Fibroblast of skin of back (primary cell): ENCODE data around the gene ATP23. TPM values are rescaled to one million over a fixed set of nuclear protein-coding genes. Genes with fewer than 3 reads are reported as not detected.
A peak's percentile ranks its signal among the peaks of the same experiment; 100 is the strongest.

Experiments used
- DNase-seq: peaks from one replicate; pipeline ENCODE4 v3.0.0-alpha.2; 2013
- polyA plus RNA-seq, 2 experiments: library from polyadenylated mRNA; unstranded; fragments of 120-200 nt; gene quantifications; one replicate each; pipeline ENCODE4 v1.2.1, GENCODE V29; 2013; ENCODE audit not compliant: insufficient read length in 2 of 2

Gene ATP23, protein sequence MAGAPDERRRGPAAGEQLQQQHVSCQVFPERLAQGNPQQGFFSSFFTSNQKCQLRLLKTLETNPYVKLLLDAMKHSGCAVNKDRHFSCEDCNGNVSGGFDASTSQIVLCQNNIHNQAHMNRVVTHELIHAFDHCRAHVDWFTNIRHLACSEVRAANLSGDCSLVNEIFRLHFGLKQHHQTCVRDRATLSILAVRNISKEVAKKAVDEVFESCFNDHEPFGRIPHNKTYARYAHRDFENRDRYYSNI
- 7.3 TPM for polyA plus RNA-seq (2013, experiment 1 of 2; ENCODE audit: insufficient read length)
- 5.8 TPM for polyA plus RNA-seq (2013, experiment 2 of 2; ENCODE audit: insufficient read length)

- DNase-seq, result peak; percentile 83
These were observed at the start of gene ATP23 for GRCh38 chr12:57941165-57941894. ATP23 (plus strand) TSS chr12:57941567; CDS start chr12:57941702, 135 bp downstream.

GRCh38 chr12:57892232-57892972, 49.0 kb upstream of the ATP23 start:
- no peak for DNase-seq

DNA sequence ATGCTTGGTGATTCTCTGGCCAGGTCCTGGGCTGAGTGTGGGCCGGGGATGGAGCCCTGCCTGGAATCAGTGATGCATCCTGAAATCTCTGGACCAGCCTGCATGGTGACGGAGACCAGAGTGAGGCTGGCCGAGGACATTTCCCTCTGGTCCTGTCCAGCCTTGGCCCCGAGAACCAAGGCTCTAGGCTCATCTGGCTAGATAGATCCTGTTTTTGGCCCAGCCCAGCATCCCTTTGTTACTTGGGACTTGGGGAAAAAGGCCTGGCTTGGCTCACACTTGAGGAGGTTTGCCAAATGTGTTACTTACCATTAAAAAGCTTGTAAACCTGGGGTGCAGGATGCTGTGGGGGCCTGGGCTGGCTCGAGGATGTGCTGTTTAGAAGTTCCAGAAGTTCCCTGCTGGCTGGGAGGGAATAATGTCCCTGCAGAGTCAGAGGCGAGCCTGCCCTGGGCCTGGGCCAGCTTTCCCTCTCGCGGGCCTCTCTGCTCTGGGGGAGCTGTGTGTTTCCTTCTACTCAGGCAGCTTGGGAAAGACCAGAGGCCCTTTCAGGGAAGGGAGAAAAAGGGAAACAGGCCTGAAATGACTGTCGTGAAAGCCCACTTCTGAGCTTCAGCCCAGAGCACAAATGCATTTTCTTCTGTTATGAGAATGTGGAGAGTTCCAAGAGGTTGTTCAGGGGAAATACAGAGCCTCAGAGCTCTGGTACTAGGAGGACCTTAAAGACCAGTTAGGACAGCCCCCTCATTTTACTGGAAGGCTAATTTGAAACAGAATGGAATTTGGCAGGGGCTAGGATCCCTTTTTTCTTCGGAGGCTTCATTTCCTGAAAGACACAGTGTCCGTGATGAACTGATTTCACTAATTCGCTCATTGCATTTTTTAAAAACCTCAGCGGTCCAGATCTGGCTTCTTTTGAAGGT, 47.7 kb upstream of the ATP23 start:
- peak; percentile 90 for DNase-seq

- no peak for DNase-seq
These were observed 46.7 kb upstream of the ATP23 start for GRCh38 chr12:57894399-57895292.

- DNase-seq, result no peak
These were observed 45.8 kb upstream of the ATP23 start for GRCh38 chr12:57895389-57896114.

DNA sequence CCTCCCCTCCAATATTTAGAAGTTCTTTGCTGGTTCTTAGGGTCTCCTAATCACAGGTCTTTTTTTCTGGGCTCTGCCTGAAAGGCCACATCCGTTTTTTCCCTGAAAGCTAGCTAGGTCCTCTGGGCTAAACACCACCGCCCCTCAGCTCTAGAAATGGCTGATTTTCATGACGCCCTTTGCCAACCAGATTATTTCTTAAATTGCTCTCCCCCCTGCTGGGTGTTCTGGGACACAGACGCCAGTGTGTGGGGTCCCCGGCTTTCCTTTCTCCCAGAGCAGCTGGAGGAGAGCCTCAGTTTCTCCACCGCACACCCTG, 45.3 kb upstream of the ATP23 start:
- peak; percentile 51 for DNase-seq

DNA sequence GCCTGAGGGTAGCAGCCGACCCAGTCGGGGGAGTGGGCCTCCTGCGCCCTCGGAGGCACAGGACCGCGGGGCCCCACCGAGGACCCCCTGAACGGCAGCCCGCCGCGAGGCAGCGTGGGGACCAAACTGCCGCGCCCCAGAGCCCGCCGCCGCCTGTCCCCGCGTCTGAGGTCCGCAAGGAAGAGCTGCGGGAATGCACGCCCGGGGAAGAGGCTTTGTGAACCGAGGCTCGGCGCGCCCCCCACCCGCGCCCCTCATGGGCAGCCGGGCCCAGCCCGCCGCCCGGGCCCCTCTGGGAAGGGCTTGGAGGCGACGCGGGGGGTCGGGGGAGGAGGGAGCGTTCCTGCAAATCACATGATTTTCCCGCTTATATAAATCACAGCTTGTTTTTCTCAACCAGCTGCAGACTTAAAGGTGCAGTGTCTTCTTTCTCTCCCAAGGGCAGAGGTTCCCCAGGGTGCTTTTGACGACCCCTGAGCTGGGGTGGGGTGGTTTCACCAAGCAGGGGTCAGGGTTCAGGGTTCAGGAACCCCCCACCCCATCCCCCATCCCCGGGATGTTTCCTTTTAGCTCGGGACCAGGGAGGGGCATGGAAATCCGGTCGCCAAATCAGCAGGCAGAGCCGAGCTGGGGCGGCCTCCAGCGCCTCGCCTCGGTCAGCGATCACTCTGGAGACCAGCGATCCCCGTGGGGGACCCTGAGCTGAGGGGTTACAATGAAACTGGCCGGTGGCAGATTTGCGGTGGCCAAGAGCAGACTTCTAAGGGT, 44.7 kb upstream of the ATP23 start:
- peak; percentile 72 for DNase-seq

DNA sequence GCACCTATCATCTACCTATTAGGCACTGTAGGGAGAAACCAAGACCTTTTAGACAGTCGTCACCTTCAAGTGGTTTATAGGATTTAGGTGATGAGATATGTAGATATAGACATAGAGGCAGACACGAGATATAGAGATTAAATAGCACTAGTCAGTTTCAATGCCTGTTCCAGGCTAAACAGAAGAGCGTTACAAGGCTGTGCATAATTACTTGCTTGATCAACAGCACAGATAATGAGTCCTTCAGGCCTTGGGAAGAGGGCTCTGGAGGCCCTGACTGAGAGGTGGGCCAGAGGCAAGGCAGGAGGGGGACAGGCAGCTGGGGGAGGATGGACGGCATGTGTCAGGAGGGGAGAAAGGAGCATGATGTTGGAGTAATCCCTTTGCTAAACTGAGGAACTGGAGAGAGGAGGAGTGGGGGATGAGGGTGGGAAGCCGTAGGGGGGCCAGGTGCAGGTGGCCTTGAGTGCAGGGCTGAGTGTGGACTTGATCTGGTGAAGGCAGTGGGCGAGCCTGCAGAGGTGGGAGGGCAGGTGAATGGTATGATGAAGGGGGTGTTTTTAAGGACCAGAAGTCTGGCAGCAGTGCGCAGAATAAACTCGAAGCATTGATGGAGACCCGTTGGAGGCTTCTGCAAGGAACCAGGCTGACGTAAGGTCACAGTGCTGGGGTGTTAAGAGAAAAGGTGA, 43.9 kb upstream of the ATP23 start:
- no peak for DNase-seq

DNA sequence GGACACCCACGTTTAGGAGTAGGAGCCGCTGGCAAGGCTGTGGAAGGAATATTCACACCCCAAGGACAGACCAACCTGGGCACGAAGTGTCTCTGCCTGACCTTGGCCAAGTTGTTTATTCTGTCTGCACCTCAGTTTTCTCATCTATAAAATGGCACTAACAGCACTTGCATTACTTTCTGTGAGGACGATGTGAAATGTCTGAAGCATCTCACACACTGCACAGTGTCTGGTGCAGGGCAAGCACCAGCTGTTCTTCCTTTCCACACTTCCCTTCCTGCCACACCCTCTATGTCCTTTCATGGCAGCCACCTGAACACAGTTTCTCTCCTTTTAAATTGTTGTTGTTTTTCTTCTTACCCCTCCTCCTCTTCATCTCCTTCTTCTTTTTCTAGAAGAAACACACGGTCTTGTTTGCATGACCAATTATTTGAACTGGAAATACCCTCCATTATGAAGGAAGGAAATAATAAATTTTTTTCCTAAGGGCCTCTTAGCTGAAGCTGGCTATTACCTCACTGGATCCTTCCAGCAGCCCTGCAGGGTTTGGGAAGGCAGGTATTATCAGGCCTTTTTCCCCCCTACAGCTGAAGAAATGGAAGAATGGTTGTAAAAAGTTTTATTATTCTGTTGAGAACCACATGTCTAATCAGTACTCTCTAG, 42.9 kb upstream of the ATP23 start:
- DNase-seq, result no peak

DNA sequence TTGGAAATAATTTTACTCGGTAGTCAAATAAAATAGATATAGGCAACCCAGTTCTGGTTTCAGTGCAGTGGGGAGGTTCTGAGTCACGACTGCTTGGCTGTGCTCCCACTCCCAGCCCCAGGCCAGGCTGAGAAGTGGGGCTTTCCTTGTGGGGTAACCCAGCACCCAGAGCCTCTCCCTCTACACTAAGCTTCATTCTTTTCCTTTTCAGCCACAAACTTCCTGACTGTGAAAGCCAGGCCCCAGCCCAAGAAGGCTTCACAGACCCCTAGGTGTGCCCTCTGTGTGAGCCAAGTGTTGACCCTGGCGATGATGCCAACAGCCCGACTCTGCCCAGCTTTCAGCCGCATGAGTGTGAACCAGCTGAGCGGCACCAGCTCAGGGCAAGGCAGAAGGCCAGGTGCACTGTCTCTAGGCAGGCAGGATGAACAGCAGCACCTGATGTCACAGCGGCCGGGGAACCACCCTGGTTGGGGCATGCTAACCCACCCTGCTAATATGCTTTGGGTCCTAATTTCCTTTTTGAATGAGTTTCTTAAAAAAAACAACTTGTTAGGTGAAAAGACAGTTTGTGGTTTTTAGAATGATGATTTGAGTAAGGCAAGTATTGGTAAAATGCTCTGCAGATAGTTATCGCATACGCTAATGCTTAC, 42.2 kb upstream of the ATP23 start:
- peak; percentile 55 for DNase-seq

- peak; percentile 56 for DNase-seq
These were observed 38.8 kb upstream of the ATP23 start for GRCh38 chr12:57902478-57902969.

GRCh38 chr12:57904426-57904825, 36.9 kb upstream of the ATP23 start:
- no peak for DNase-seq

GRCh38 chr12:57904848-57905811, 36.2 kb upstream of the ATP23 start:
- DNase-seq, result peak; percentile 82

DNA sequence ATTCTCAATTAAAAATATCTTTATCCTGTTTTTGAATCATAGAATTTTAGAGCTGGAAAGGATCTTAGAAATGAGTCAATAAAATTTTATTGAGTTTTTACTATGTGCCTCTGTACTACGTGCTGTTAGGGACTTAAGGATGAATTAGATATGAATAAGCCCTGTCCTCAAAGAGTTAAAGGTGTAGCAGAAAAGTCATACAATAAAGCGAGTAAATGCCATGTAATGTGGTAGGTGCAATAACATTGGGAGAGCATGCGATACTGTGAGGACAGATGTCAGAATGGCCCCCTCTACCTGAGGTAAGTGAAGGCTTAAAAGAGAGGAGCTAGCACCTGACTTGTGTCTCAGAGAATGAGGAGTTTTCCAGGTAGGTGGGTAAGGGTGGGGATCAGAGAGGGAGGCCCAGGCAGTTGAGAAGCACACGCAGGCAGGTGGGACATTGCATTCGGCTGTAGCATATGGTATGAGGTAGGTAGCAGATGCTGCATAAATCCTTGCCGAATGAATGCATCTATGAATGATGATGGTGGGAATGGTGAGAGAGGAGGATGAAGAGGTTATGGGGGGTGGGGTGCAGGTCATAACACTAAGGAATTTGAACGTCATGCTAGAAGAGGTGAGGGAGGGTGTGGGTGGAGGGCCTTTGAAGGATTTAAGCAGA, 35.4 kb upstream of the ATP23 start:
- DNase-seq, result no peak

DNA sequence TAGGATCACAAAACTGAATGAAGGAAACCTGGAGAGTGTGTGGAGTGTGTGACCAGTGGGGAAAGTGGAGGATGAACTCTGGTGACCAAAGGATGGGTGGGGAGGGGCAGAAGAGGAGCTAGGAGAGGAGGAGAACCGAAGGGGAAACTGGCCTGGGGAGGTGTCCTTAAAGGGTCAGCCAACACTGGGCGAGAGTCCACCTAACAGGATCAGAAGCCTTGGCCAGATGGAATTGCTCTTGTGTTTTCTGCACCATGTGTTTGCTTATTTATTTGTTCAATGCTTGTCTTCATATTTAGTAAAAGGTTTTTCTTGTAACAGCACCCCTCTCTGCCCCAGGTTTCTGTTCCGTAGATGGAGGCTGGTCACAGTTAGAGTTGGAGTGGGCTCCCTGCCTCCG, 34.5 kb upstream of the ATP23 start:
- DNase-seq, result no peak

DNA sequence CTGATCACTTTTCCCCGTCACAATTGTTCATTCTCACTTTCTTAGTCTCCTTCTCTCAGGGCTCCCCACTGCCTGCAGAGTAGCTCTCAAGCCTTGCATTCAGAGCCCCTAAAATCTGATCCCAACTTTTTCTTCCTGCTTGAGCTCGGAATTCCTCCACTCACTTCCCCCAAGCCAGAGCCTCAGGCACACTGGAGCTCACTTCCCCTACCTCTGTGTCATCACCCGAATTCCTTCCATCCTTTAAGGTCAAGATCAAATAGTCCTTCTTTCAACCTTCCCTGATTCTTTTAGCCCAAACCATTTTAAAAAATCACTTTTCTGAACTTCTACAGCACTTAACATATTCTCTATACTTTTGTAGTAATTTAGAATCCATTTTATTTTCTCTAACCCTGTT, 34.1 kb upstream of the ATP23 start:
- DNase-seq, result no peak
